ENCODE results near the gene IDE. TPM values are rescaled to one million over a fixed set of nuclear protein-coding genes. Genes with fewer than 3 reads are reported as not detected.
"Not testable (repeated sequence)": the region's sequence is repeated elsewhere in the genome, so short reads cannot be mapped to it uniquely, and the experiment has no call there.

Gene IDE
- total and polyA plus RNA-seq, 2 donors (not counting 1 experiment from before 2014, with no cell fraction given) = 7.7 to 40.9 TPM

- no peak overlapping the region for H2AFZ ChIP-seq (ENCODE audit: insufficient read depth, low read depth, low read length, poor library complexity, severe bottlenecking)
- H3K27me3 Mint-ChIP-seq = peaks cover 18% of the 10 kb centered on the region
- no peaks in the 10 kb centered on the region for H3K9me3 Mint-ChIP-seq (ENCODE audit: insufficient read depth)
- H3K4me3 Mint-ChIP-seq = no peak overlapping the region
- no peak overlapping the region for H3K9ac ChIP-seq (ENCODE audit: low read length)
- TF ChIP-seq CTCF (IDR thresholded peaks at IDR 0.05) = no peak
- no peak for TF ChIP-seq EZH2 (IDR thresholded peaks at IDR 0.05; ENCODE audit: borderline replicate concordance, insufficient read depth, low read depth, low read length, poor library complexity, severe bottlenecking)
- H3K4me3 ChIP-seq (ENCODE audit: control extremely low read depth in 1 of 5, extremely low read depth in 1 of 5, insufficient read depth in 1 of 5, low read depth in 2 of 5, low read length in 4 of 5) = no peak overlapping the region
- no peak overlapping the region for H3K27ac Mint-ChIP-seq
- H3K79me2 ChIP-seq (ENCODE audit: control insufficient read depth, insufficient read depth, low read length) = no peaks in the 10 kb centered on the region
- peaks cover 0 to under 1% (median 0%) of the 10 kb centered on the region in 3 donors for H3K9me3 ChIP-seq (ENCODE audit: control extremely low read depth in 1 of 3, control insufficient read depth in 2 of 3, insufficient read depth in 1 of 3, low read length in 2 of 3)
- H3K4me1 ChIP-seq (ENCODE audit: control insufficient read depth in 2 of 2, insufficient read depth in 2 of 2, low read length in 2 of 2) = no peaks in the 10 kb centered on the region
- no peaks in the 10 kb centered on the region for H3K36me3 ChIP-seq (replicated peaks in 1 of 2; ENCODE audit: control extremely low read depth in 1 of 2, control insufficient read depth in 1 of 2, extremely low read depth in 1 of 2, insufficient read depth in 2 of 2, low read length in 1 of 2)
- ATAC-seq (ENCODE audit: low read depth) (no peak), DNase-seq (no peak)
- intact Hi-C loops (cut with micrococcal nuclease) = no loop called here
- 69% methylated on average over 8 of the region's 10 CpGs for WGBS (ENCODE audit: insufficient coverage)
- no peak overlapping the region for H3K27ac ChIP-seq (ENCODE audit: low read length in 2 of 2)
- CTCF ChIA-PET = no interaction called here
- no peaks in the 10 kb centered on the region for H3K27me3 ChIP-seq (replicated peaks in 1 of 4; ENCODE audit: control extremely low read depth in 1 of 4, control insufficient read depth in 3 of 4, insufficient read depth in 4 of 4, low read length in 3 of 4)
- no peaks in the 10 kb centered on the region for H3K4me1 Mint-ChIP-seq
- POLR2A ChIA-PET = no interaction called here
- no peak overlapping the region for H3K4me2 ChIP-seq (replicated peaks; ENCODE audit: low read depth, low read length, poor library complexity, severe bottlenecking)
- no peaks in the 10 kb centered on the region for H4K20me1 ChIP-seq (ENCODE audit: control insufficient read depth, insufficient read depth, low read length, poor library complexity, severe bottlenecking)
Observed at GRCh38 chr10:92404612-92405418, 169.1 kb downstream of the IDE start.

- H3K9ac ChIP-seq (ENCODE audit: low read length); H3K36me3 ChIP-seq (replicated peaks in 1 of 2; ENCODE audit: control extremely low read depth in 1 of 2, control insufficient read depth in 1 of 2, extremely low read depth in 1 of 2, insufficient read depth in 2 of 2, low read length in 1 of 2); ATAC-seq (ENCODE audit: low read depth); CTCF ChIA-PET; H3K4me3 ChIP-seq (ENCODE audit: control extremely low read depth in 1 of 5, extremely low read depth in 1 of 5, insufficient read depth in 1 of 5, low read depth in 2 of 5, low read length in 4 of 5); H3K27ac Mint-ChIP-seq; POLR2A ChIA-PET; H2AFZ ChIP-seq (ENCODE audit: insufficient read depth, low read depth, low read length, poor library complexity, severe bottlenecking); H3K4me1 Mint-ChIP-seq; H3K79me2 ChIP-seq (ENCODE audit: control insufficient read depth, insufficient read depth, low read length); H3K9me3 Mint-ChIP-seq (ENCODE audit: insufficient read depth); H3K27ac ChIP-seq (ENCODE audit: low read length in 2 of 2); H4K20me1 ChIP-seq (ENCODE audit: control insufficient read depth, insufficient read depth, low read length, poor library complexity, severe bottlenecking); H3K27me3 ChIP-seq (replicated peaks in 1 of 4; ENCODE audit: control extremely low read depth in 1 of 4, control insufficient read depth in 3 of 4, insufficient read depth in 4 of 4, low read length in 3 of 4); H3K4me3 Mint-ChIP-seq; H3K4me2 ChIP-seq (replicated peaks; ENCODE audit: low read depth, low read length, poor library complexity, severe bottlenecking); DNase-seq; intact Hi-C loops (cut with micrococcal nuclease); H3K4me1 ChIP-seq (ENCODE audit: control insufficient read depth in 2 of 2, insufficient read depth in 2 of 2, low read length in 2 of 2): not testable (repeated sequence)
- peaks cover 0 to 12% (median 0%) of the 10 kb centered on the region in 3 donors for H3K9me3 ChIP-seq (ENCODE audit: control extremely low read depth in 1 of 3, control insufficient read depth in 2 of 3, insufficient read depth in 1 of 3, low read length in 2 of 3)
- peaks cover 11% of the 10 kb centered on the region for H3K27me3 Mint-ChIP-seq
- WGBS (ENCODE audit: insufficient coverage) = 72% methylated on average over 2 of the region's 5 CpGs
Observed at GRCh38 chr10:92402234-92402633, 171.7 kb downstream of the IDE start.

Other genes starting within 250 kb of the IDE start
- 1.8 and 2.0 TPM in 2 replicates for gene KIF11, start 19.0 kb upstream of the IDE start, total RNA-seq
- gene KIF11, start 19.0 kb upstream of the IDE start, polyA plus RNA-seq = 0.45 and 0.64 TPM in 2 replicates
- gene HHEX, start 115.9 kb upstream of the IDE start, total RNA-seq = 149 and 155 TPM in 2 replicates
- gene HHEX, start 115.9 kb upstream of the IDE start, polyA plus RNA-seq = 96.9 and 184 TPM in 2 replicates